Cardiac fibroblast (primary cell): ENCODE measurements around the gene DBNDD2.

Experiments
- DNase-seq, 2 donors: peaks; one replicate each; pipeline versions ENCODE4 v3.0.0 to v3.0.0-alpha.2; 2010; ENCODE audit warnings: low read depth in 2 of 2
- H3K4me3 ChIP-seq, 2 donors: replicated peaks in 1 of 2; 1 replicate in 1 of 2; 2 replicates in 1 of 2; pipeline ENCODE4 v1.5.1; 2011; ENCODE audit warnings: low read depth in 2 of 2, low read length in 2 of 2, mild to moderate bottlenecking in 2 of 2, moderate library complexity in 1 of 2
- CTCF ChIP-seq: IDR thresholded peaks from one replicate; pipeline ENCODE4 v1.5.1; 2011; ENCODE audit warnings: low read depth, mild to moderate bottlenecking, low read length, inconsistent platforms

The DBNDD2 gene

GRCh38 chr20:45433316-45433715 lies 25.2 kb downstream of the DBNDD2 start:
- no peak for TF ChIP-seq CTCF
- peak; percentile 57 to 68 for DNase-seq
- no peak overlapping the region for H3K4me3 ChIP-seq

DNA sequence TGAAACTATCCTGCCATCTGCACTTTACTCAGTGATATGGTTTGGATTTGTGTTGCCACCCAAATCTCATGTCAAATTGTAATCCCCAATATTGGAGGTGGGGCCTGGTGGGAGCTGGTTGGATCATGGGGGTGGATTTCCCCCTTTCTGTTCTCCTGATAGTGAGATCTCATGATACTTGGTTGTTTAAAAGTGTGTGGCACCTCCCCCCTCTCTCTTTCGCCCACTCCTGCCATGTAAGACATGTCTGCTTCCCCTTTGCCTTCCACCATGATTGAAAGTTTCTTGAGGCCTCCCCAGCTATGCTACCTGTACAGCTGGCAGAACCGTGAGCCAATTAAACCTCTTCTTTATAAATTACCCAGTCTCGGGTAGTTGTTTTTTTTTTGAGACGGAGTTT lies 25.9 kb downstream of the DBNDD2 start:
- no peak for TF ChIP-seq CTCF
- H3K4me3 ChIP-seq: no peak overlapping the region
- DNase-seq: no peak

GRCh38 chr20:45436732-45437485 lies 28.8 kb downstream of the DBNDD2 start:
- TF ChIP-seq CTCF: peak; percentile 96
- peak overlapping the region; percentile 57 to 66 for H3K4me3 ChIP-seq
- DNase-seq: peak; percentile 86 to 89

DNA sequence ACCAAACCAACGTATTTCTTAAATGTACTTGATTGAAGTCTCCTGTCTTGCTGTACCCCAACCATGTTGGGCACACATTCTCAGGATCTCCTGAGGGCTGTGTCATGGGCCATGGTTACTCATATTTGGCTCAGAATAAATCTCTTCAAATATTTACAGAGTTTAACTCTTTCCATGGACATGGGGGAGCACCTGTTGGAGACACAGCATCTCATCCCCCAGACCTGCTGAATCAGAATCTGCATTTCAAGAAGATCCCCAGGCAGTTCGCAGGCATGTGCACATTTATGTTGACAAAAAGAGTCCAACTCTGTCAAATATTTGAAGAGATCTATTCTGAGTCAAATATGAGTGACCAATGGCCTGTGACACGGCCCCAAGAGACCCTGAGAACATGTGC lies 32.3 kb downstream of the DBNDD2 start:
- H3K4me3 ChIP-seq: no peak overlapping the region
- no peak for TF ChIP-seq CTCF
- no peak for DNase-seq

- H3K4me3 ChIP-seq: no peak overlapping the region
- DNase-seq: no peak
- no peak for TF ChIP-seq CTCF
These were observed 33.0 kb downstream of the DBNDD2 start for GRCh38 chr20:45440891-45441685.

DNA sequence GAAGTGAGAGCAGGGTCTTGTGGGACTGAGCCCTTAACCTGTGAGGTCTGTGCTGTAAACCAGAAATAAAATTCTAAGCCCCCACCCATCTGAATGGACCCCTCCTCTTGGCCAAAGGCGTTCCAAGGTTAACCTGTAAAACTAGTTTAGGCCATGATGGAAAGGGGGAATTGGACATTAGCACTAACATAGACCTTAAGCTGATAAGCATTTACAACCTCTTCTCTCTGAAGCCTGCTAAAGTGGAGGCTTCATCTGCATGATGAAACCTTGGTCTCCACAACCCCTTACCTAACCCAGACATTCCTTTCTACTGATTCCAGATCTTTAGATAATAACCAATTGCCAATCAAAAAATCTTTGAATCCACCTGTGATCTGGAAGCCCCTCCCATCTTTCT lies 33.7 kb downstream of the DBNDD2 start:
- H3K4me3 ChIP-seq: no peak overlapping the region
- TF ChIP-seq CTCF: no peak
- no peak for DNase-seq
